ENCODE data around the gene TTLL6.

GRCh38 chr17:48726114-48726915, 90.7 kb downstream of the TTLL6 start:
- no peak for TF ChIP-seq CTCF (IDR thresholded peaks at IDR 0.05)
- TF ChIP-seq POLR2A (IDR thresholded peaks at IDR 0.05) = no peak

Measured in testis (tissue), 2 donors.